HG03135 (cell line): ENCODE data around the gene ATXN1.

Source experiments
- ATAC-seq: cut with Tn5 transposase; IDR thresholded peaks from one replicate; pipeline ENCODE4 v1.9.1; 2021; ENCODE audit warnings: mild to moderate bottlenecking, moderate library complexity; ENCODE audit not compliant: unreplicated experiment

ATXN1 gene

GRCh38 chr6:16488813-16489212, 272.4 kb downstream of the ATXN1 start:
- no peak for ATAC-seq

- no peak for ATAC-seq
Measured at GRCh38 chr6:16487996-16488674, 273.1 kb downstream of the ATXN1 start.

GRCh38 chr6:16486661-16487060, 274.6 kb downstream of the ATXN1 start:
- ATAC-seq: no peak

GRCh38 chr6:16483315-16483875, 277.9 kb downstream of the ATXN1 start:
- no peak for ATAC-seq

- no peak for ATAC-seq
Measured at GRCh38 chr6:16482702-16483314, 278.5 kb downstream of the ATXN1 start.

GRCh38 chr6:16481697-16482399, 279.4 kb downstream of the ATXN1 start:
- no peak for ATAC-seq

GRCh38 chr6:16480763-16481560, 280.3 kb downstream of the ATXN1 start:
- no peak for ATAC-seq

- no peak for ATAC-seq
Measured at GRCh38 chr6:16477367-16478149, 283.7 kb downstream of the ATXN1 start.

- no peak for ATAC-seq
Measured at GRCh38 chr6:16476861-16477260, 284.4 kb downstream of the ATXN1 start.

GRCh38 chr6:16475494-16475781, 285.8 kb downstream of the ATXN1 start:
- ATAC-seq: no peak

GRCh38 chr6:16474772-16475493, 286.3 kb downstream of the ATXN1 start:
- no peak for ATAC-seq

- no peak for ATAC-seq
Measured at GRCh38 chr6:16473908-16474771, 287.1 kb downstream of the ATXN1 start.

GRCh38 chr6:16473184-16473907, 287.9 kb downstream of the ATXN1 start:
- ATAC-seq: peak; percentile 48

- ATAC-seq: no peak
Measured at GRCh38 chr6:16472349-16473069, 288.8 kb downstream of the ATXN1 start.

GRCh38 chr6:16471910-16472297, 289.4 kb downstream of the ATXN1 start:
- ATAC-seq: no peak

GRCh38 chr6:16471222-16471909, 289.9 kb downstream of the ATXN1 start:
- ATAC-seq: peak; percentile 53
